ENCODE results near the gene HYCC1. TPM values are rescaled to one million over a fixed set of nuclear protein-coding genes. Genes with fewer than 3 reads are reported as not detected.

The HYCC1 gene
- total RNA-seq, 4 donors from 2014 or later, result 26.9 to 72.9 (median 55.0) TPM

- no peak for TF ChIP-seq CTCF (IDR thresholded peaks at IDR 0.05; ENCODE audit: low read depth)
Observed at GRCh38 chr7:22969010-22969431, 44.9 kb downstream of the HYCC1 start.

Other genes with a start within 250 kb of the HYCC1 start
- 100 to 1,000 TPM; 174 to 260 (median 210) TPM for gene TOMM7, start 191.3 kb downstream of the HYCC1 start, total RNA-seq
- gene KLHL7, start 91.7 kb upstream of the HYCC1 start, total RNA-seq, result 10 to 100 TPM; 22.9 to 31.5 (median 27.8) TPM
- 10 to 100 TPM; 27.7 to 42.8 (median 31.3) TPM for gene NUP42, start 167.9 kb upstream of the HYCC1 start, total RNA-seq
- 100 to 1,000 TPM in 3 of 4 donors, 10 to 100 TPM in 1; 62.0 to 803 (median 261) TPM for gene GPNMB, start 232.6 kb upstream of the HYCC1 start, total RNA-seq

All from subcutaneous adipose tissue (tissue), 4 donors.